Mesodermal cell (in vitro differentiated cells): ENCODE results near the gene SMTNL2.
A peak's percentile ranks its signal among the peaks of the same experiment; 100 is the strongest.

ENCODE experiments used
- H3K27ac ChIP-seq: 2 replicates; pipeline ENCODE4 v1.7.0; 2013; ENCODE audit warnings: mild to moderate bottlenecking, low read depth, low read length, moderate library complexity; ENCODE audit not compliant: severe bottlenecking
- H3K36me3 ChIP-seq: 2 replicates; pipeline ENCODE4 v1.7.1; 2013; ENCODE audit warnings: mild to moderate bottlenecking, low read length, moderate library complexity; ENCODE audit not compliant: control insufficient read depth, insufficient read depth
- H3K4me1 ChIP-seq: one replicate; pipeline ENCODE4 v1.7.1; 2013; ENCODE audit warnings: mild to moderate bottlenecking, low read length; ENCODE audit not compliant: insufficient read depth, control insufficient read depth, poor library complexity, severe bottlenecking
- H3K4me3 ChIP-seq: 2 replicates; pipeline ENCODE4 v1.7.0; 2013; ENCODE audit warnings: low read length, control low read depth, mild to moderate bottlenecking; ENCODE audit not compliant: insufficient read depth, poor library complexity, severe bottlenecking; ENCODE audit errors: extremely low read depth
- H3K9me3 ChIP-seq: 2 replicates; pipeline ENCODE4 v1.7.1; 2013; ENCODE audit warnings: mild to moderate bottlenecking, low read length, moderate library complexity; ENCODE audit not compliant: control insufficient read depth
- WGBS, 2 experiments: methylation state at CpG; one replicate each; pipeline ENCODE4 v1.1.5; 2013; ENCODE audit warnings: missing lambda C conversion rate in 2 of 2; ENCODE audit not compliant: insufficient coverage in 2 of 2; 5-methylcytosine and 5-hydroxymethylcytosine counted together

The SMTNL2 gene

GRCh38 chr17:4562015-4562969, 22.0 kb upstream of the SMTNL2 start:
- no peaks in the 10 kb centered on the region for H3K36me3 ChIP-seq
- H3K4me3 ChIP-seq, result no peak overlapping the region
- H3K27ac ChIP-seq, result no peak overlapping the region
- no peaks in the 10 kb centered on the region for H3K9me3 ChIP-seq
- 81 to 85% methylated on average over 6 to 8 of the region's 8 CpGs for WGBS, 2 experiments
- no peaks in the 10 kb centered on the region for H3K4me1 ChIP-seq

- WGBS, 2 experiments, result 38 to 40% methylated on average over 13 to 15 of the region's 16 CpGs
- Histone ChIP-seq H3K9me3 (no peaks in the 10 kb centered on the region), H3K36me3 (no peaks in the 10 kb centered on the region), H3K4me1 (no peaks in the 10 kb centered on the region), H3K27ac (no peak overlapping the region), H3K4me3 (no peak overlapping the region)
Observed at GRCh38 chr17:4565209-4566141, 18.9 kb upstream of the SMTNL2 start.

- Histone ChIP-seq H3K9me3 (no peaks in the 10 kb centered on the region), H3K27ac (no peak overlapping the region), H3K36me3 (no peaks in the 10 kb centered on the region), H3K4me3 (no peak overlapping the region), H3K4me1 (no peaks in the 10 kb centered on the region)
- WGBS, 2 experiments, result 20 to 22% methylated on average over 4 to 5 of the region's 5 CpGs
Observed at GRCh38 chr17:4566785-4567184, 17.5 kb upstream of the SMTNL2 start.

DNA sequence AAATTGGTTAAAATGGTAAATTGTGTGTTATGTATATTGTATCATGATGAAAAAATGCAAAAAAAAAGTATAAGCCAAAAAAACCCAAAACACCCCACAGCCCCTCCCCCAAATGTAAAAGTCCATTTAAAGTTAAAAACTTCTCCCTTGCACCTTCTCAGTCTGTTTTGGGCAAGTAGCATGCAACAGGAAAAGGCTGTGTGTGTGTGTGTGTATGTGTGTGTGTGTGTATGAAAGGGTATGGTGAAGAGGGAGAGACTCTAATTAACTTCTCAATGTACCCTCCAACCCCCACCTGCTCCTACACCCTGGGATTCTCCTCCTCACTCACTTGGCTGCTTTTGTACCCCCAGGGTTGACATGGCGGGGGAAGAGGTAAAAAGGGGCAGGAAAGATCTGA, 14.7 kb upstream of the SMTNL2 start:
- Histone ChIP-seq H3K4me1 (no peaks in the 10 kb centered on the region), H3K9me3 (no peaks in the 10 kb centered on the region), H3K36me3 (no peaks in the 10 kb centered on the region), H3K4me3 (no peak overlapping the region), H3K27ac (no peak overlapping the region)
- 0% methylated on average over 1 of the region's 1 CpG; no CpG with 5 or more reads in 1 of the 2 experiments for WGBS, 2 experiments

DNA sequence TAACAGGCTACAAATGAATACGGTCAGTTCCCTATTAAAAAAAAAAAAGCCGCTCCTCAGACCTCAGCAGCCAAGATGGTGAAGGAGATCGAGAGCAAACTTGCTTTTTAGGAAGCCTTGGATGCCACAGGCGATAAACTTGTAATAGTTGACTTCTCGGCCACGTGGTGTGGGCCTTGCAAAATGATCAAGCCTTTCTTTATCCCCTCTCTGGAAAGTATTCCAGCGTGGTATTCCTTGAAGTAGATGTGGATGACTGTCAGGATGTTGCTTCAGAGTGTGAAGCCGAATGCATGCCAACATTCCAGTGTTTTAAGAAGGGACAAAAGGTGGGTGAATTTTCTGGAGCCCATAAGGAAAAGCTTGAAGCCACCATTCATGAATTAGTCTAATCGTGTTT, 12.2 kb upstream of the SMTNL2 start:
- no peak overlapping the region for H3K27ac ChIP-seq
- 88 to 94% methylated on average over 5 to 7 of the region's 9 CpGs for WGBS, 2 experiments

DNA sequence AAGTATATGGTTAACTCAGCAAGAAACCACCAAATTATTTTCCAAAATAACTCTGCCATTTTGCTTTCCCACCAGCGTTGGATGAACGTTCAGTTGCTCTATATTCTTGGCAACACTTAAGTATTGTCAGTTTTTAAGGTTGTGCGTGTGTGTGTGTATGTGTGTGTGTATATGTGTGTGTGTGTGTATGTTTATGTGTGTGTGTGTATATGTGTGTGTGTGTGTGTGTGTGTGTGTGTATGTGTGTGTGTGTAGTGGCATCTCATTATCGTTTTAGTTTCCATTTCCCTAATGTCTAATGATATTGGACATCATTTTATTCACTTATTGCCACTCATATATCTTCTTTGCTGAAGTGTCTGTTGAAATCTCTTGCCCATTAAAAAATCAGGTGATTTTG, 11.2 kb upstream of the SMTNL2 start:
- peaks cover 16% of the 10 kb centered on the region for H3K4me1 ChIP-seq
- 100% methylated on average over 1 of the region's 4 CpGs; no CpG with 5 or more reads in 1 of the 2 experiments for WGBS, 2 experiments
- H3K4me3 ChIP-seq, result no peak overlapping the region
- no peak overlapping the region for H3K27ac ChIP-seq
- H3K36me3 ChIP-seq, result no peaks in the 10 kb centered on the region
- no peaks in the 10 kb centered on the region for H3K9me3 ChIP-seq

More for the DNA sequence above, 12.2 kb upstream of the SMTNL2 start:
- Histone ChIP-seq H3K4me3 (no peak overlapping the region), H3K36me3 (no peaks in the 10 kb centered on the region), H3K4me1 (peaks cover 11% of the 10 kb centered on the region), H3K9me3 (no peaks in the 10 kb centered on the region)

DNA sequence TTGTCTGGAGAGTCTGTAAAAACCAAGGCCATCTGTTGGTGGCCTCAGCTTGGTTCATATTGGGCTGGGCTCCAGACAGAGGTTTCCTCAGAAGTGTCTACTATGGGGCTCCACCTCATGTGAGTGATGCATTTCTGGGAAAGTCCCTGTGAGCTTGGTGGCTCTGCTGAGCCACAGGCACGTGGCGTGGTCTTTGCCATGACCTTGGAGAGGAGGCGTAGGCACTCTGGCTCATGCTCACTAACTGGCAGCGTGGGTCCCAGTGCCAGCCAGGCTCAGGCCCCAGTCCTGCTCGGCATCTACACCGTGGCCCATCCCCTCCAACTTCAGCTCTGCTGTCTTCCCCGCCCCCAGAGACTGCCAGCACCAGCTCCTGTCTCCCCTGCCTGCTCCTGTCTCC, 10.7 kb upstream of the SMTNL2 start:
- Histone ChIP-seq H3K4me3 (no peak overlapping the region), H3K27ac (no peak overlapping the region)
- 76 to 88% methylated on average over 5 to 7 of the region's 7 CpGs for WGBS, 2 experiments

DNA sequence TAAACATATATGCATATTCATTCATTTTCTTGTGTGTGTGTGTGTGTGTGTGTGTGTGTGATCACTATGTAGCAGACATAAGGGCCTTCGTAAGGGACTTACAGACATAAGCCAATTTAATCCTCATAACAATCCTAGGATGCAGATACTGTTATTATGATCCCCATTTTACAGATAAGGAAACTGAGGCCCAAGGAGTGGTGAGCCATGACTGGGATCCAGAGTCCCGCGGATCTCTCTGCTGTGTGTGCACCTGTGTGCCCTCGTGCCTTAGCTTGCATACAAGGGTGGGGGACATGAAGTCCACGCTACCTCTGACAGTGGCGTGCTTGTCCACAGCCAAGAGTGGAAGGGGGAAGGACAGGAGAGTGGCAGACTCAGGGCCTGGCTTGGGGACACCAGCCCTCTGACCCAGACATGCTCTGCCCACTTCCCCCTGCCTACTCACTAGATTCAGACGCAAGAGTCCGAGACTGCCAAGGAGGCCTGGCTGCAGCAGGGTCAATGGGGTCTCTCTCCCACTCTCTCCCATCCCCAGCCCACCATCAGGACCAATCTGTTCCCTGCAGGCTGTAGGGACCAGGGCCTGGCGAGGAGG, 9.8 kb upstream of the SMTNL2 start:
- no peaks in the 10 kb centered on the region for H3K9me3 ChIP-seq

More for the DNA sequence above, 10.7 kb upstream of the SMTNL2 start:
- Histone ChIP-seq H3K9me3 (no peaks in the 10 kb centered on the region), H3K4me1 (peaks cover 16% of the 10 kb centered on the region), H3K36me3 (no peaks in the 10 kb centered on the region)

GRCh38 chr17:4576161-4576558, 8.2 kb upstream of the SMTNL2 start:
- peak overlapping the region; percentile 76 for H3K27ac ChIP-seq
- 32 to 60% methylated on average over 3 to 5 of the region's 6 CpGs for WGBS, 2 experiments
- peaks cover 16% of the 10 kb centered on the region for H3K4me1 ChIP-seq

More for the DNA sequence above, 9.8 kb upstream of the SMTNL2 start:
- Histone ChIP-seq H3K36me3 (no peaks in the 10 kb centered on the region), H3K4me1 (peaks cover 16% of the 10 kb centered on the region), H3K27ac (no peak overlapping the region), H3K4me3 (no peak overlapping the region)
- WGBS, 2 experiments, result 95 to 100% methylated on average over 5 to 7 of the region's 9 CpGs

DNA sequence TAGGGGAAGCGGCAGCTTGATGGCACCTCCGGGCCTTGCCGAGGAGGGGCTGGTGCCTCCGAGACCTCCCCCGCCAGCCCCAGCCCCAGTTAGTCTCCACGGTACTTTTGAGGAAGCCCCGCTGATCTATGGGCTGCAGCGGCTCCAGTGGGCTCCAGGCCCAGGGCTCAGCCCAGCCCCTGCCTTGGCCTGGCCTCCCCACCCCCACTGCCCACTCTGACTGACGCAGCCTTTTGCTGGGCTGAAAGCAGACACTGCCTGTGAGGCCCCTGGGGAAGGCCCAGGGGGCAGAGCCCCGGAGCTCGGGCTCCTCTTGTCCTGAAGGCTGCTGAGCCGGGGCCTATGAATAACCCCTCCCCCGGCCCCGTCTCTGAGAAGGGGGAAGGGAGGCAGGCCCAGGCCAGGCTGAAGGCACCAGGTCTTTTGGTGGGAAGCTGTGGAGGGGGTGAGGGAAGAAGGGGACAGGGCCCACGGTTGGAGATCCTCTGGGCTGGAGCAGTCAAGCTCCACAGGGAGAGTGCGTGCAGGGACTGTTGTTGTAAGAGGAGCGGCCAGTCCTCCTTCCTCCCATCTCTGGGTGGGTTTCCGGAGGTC, 7.5 kb upstream of the SMTNL2 start:
- Histone ChIP-seq H3K36me3 (no peaks in the 10 kb centered on the region), H3K27ac (peak overlapping the region; percentile 85), H3K4me3 (no peak overlapping the region), H3K9me3 (no peaks in the 10 kb centered on the region), H3K4me1 (peaks cover 16% of the 10 kb centered on the region)
- 29 to 30% methylated on average over 15 to 16 of the region's 18 CpGs for WGBS, 2 experiments

More at GRCh38 chr17:4576161-4576558, 8.2 kb upstream of the SMTNL2 start:
- no peaks in the 10 kb centered on the region for H3K36me3 ChIP-seq
- H3K9me3 ChIP-seq, result no peaks in the 10 kb centered on the region
- no peak overlapping the region for H3K4me3 ChIP-seq
